ENCODE results near the gene UBXN6.

Gene UBXN6

GRCh38 chr19:4443966-4444764 is 13.4 kb downstream of the UBXN6 start:
- TF ChIP-seq EP300 (IDR thresholded peaks at IDR 0.05; ENCODE audit: borderline replicate concordance): no peak
- TF ChIP-seq TEAD4 (IDR thresholded peaks at IDR 0.05): no peak
- no peak for TF ChIP-seq EGR1 (IDR thresholded peaks at IDR 0.05)
- TF ChIP-seq NFIC (IDR thresholded peaks at IDR 0.05): no peak
- TF ChIP-seq CREB1 (IDR thresholded peaks at IDR 0.05; ENCODE audit: low read depth): no peak
- no peak for TF ChIP-seq TCF12 (IDR thresholded peaks at IDR 0.05; ENCODE audit: low read depth)

GRCh38 chr19:4443188-4443587 is 14.4 kb downstream of the UBXN6 start:
- TF ChIP-seq TEAD4 (IDR thresholded peaks at IDR 0.05): no peak
- TF ChIP-seq CEBPB (IDR thresholded peaks at IDR 0.05): no peak
- TF ChIP-seq MAX (IDR thresholded peaks at IDR 0.05): no peak
- no peak for TF ChIP-seq EGR1 (IDR thresholded peaks at IDR 0.05)
- TF ChIP-seq RAD21 (IDR thresholded peaks at IDR 0.05; ENCODE audit: low read depth): no peak
- TF ChIP-seq TAF1 (IDR thresholded peaks at IDR 0.05; ENCODE audit: low read depth): no peak
- no peak for TF ChIP-seq FOXM1 (IDR thresholded peaks at IDR 0.05; ENCODE audit: borderline replicate concordance, low read depth)
- TF ChIP-seq EP300 (IDR thresholded peaks at IDR 0.05; ENCODE audit: borderline replicate concordance): no peak
- TF ChIP-seq CREB1 (IDR thresholded peaks at IDR 0.05; ENCODE audit: low read depth): no peak
- no peak for TF ChIP-seq REST (IDR thresholded peaks at IDR 0.05; ENCODE audit: low read depth)
- TF ChIP-seq USF1 (IDR thresholded peaks at IDR 0.05): no peak
- no peak for TF ChIP-seq TCF12 (IDR thresholded peaks at IDR 0.05; ENCODE audit: low read depth)
- TF ChIP-seq ZBTB7A (IDR thresholded peaks at IDR 0.05; ENCODE audit: low read depth): no peak
- no peak for TF ChIP-seq YY1 (IDR thresholded peaks at IDR 0.05; ENCODE audit: low read depth)
- TF ChIP-seq NFIC (IDR thresholded peaks at IDR 0.05): no peak

- TF ChIP-seq FOXM1 (IDR thresholded peaks at IDR 0.05; ENCODE audit: borderline replicate concordance, low read depth) (no peak), RAD21 (IDR thresholded peaks at IDR 0.05; ENCODE audit: low read depth) (no peak), CEBPB (IDR thresholded peaks at IDR 0.05) (no peak), REST (IDR thresholded peaks at IDR 0.05; ENCODE audit: low read depth) (no peak), ZBTB7A (IDR thresholded peaks at IDR 0.05; ENCODE audit: low read depth) (no peak), MAX (IDR thresholded peaks at IDR 0.05) (no peak), YY1 (IDR thresholded peaks at IDR 0.05; ENCODE audit: low read depth) (no peak), USF1 (IDR thresholded peaks at IDR 0.05) (no peak), TEAD4 (IDR thresholded peaks at IDR 0.05) (no peak), CREB1 (IDR thresholded peaks at IDR 0.05; ENCODE audit: low read depth) (no peak), EP300 (IDR thresholded peaks at IDR 0.05; ENCODE audit: borderline replicate concordance) (no peak), EGR1 (IDR thresholded peaks at IDR 0.05) (no peak), TAF1 (IDR thresholded peaks at IDR 0.05; ENCODE audit: low read depth) (no peak), TCF12 (IDR thresholded peaks at IDR 0.05; ENCODE audit: low read depth) (no peak), NFIC (IDR thresholded peaks at IDR 0.05) (no peak)
Measured at GRCh38 chr19:4442819-4443146, 14.8 kb downstream of the UBXN6 start.

- TF ChIP-seq EGR1 (IDR thresholded peaks at IDR 0.05) (peak; percentile 13; the same call in 1 of the 2 replicates), ZBTB7A (IDR thresholded peaks at IDR 0.05; ENCODE audit: low read depth) (no peak)
Measured at GRCh38 chr19:4441994-4442818, 15.4 kb downstream of the UBXN6 start.

GRCh38 chr19:4439243-4439642 is 18.4 kb downstream of the UBXN6 start:
- no peak for TF ChIP-seq ZBTB7A (IDR thresholded peaks at IDR 0.05; ENCODE audit: low read depth)
- TF ChIP-seq NFIC (IDR thresholded peaks at IDR 0.05): no peak
- no peak for TF ChIP-seq TEAD4 (IDR thresholded peaks at IDR 0.05)
- TF ChIP-seq EP300 (IDR thresholded peaks at IDR 0.05; ENCODE audit: borderline replicate concordance): no peak
- no peak for TF ChIP-seq CREB1 (IDR thresholded peaks at IDR 0.05; ENCODE audit: low read depth)
